Neutrophil (primary cell): ENCODE measurements around the gene GPC5.

Source experiments
- H3K27ac ChIP-seq: fragments of 200-600 bp; sonication (generic); 2 replicates; pipeline ENCODE4 v1.5.1; 2016; ENCODE audit warnings: mild to moderate bottlenecking, moderate library complexity
- H3K27me3 ChIP-seq: fragments of 200-600 bp; sonication (generic); 2 replicates; pipeline ENCODE4 v1.6.0; 2016; ENCODE audit warnings: mild to moderate bottlenecking
- H3K36me3 ChIP-seq: fragments of 200-600 bp; sonication (generic); 2 replicates; pipeline ENCODE4 v1.5.1; 2017
- H3K4me1 ChIP-seq, 2 experiments: fragments of 200-600 bp in 1 of 2; sonication (generic) in 1 of 2; 1 replicate in 1 of 2; 2 replicates in 1 of 2; pipeline versions ENCODE4 v1.5.1 to v1.6.1; 2013 to 2016; ENCODE audit warnings: low read depth in 1 of 2, low read length in 1 of 2, mild to moderate bottlenecking in 1 of 2, moderate library complexity in 1 of 2; ENCODE audit not compliant: control insufficient read depth in 1 of 2, insufficient read depth in 1 of 2
- H3K4me3 ChIP-seq, 2 experiments: fragments of 200-600 bp in 1 of 2; sonication (generic) in 1 of 2; 1 replicate in 1 of 2; 2 replicates in 1 of 2; pipeline ENCODE4 v1.5.1; 2013 to 2016; ENCODE audit warnings: low read depth in 1 of 2, low read length in 1 of 2, mild to moderate bottlenecking in 1 of 2, moderate library complexity in 1 of 2
- H3K9me3 ChIP-seq: fragments of 200-600 bp; sonication (generic); 2 replicates; pipeline ENCODE4 v1.5.1; 2016
- TF ChIP-seq, protein P1 (sequence below): fragments of 200-600 bp; sonication (generic); IDR thresholded peaks from 2 replicates; pipeline ENCODE4 v1.5.1; 2016; ENCODE audit warnings: antibody characterized with exemption

GPC5 gene

GRCh38 chr13:92413452-92413851, 1015.0 kb downstream of the GPC5 start:
- TF ChIP-seq, protein P1, sequence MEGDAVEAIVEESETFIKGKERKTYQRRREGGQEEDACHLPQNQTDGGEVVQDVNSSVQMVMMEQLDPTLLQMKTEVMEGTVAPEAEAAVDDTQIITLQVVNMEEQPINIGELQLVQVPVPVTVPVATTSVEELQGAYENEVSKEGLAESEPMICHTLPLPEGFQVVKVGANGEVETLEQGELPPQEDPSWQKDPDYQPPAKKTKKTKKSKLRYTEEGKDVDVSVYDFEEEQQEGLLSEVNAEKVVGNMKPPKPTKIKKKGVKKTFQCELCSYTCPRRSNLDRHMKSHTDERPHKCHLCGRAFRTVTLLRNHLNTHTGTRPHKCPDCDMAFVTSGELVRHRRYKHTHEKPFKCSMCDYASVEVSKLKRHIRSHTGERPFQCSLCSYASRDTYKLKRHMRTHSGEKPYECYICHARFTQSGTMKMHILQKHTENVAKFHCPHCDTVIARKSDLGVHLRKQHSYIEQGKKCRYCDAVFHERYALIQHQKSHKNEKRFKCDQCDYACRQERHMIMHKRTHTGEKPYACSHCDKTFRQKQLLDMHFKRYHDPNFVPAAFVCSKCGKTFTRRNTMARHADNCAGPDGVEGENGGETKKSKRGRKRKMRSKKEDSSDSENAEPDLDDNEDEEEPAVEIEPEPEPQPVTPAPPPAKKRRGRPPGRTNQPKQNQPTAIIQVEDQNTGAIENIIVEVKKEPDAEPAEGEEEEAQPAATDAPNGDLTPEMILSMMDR: no peak
- Histone ChIP-seq H3K4me1 (no peaks in the 10 kb centered on the region), H3K9me3 (no peaks in the 10 kb centered on the region), H3K4me3 (no peak overlapping the region), H3K36me3 (no peaks in the 10 kb centered on the region), H3K27ac (no peak overlapping the region), H3K27me3 (no peaks in the 10 kb centered on the region)

- Histone ChIP-seq H3K36me3 (no peaks in the 10 kb centered on the region), H3K4me1 (no peaks in the 10 kb centered on the region), H3K27me3 (no peaks in the 10 kb centered on the region), H3K9me3 (no peaks in the 10 kb centered on the region), H3K4me3 (no peak overlapping the region), H3K27ac (no peak overlapping the region)
- TF ChIP-seq, protein P1: no peak
Observed at GRCh38 chr13:92414851-92415250, 1016.4 kb downstream of the GPC5 start.

DNA sequence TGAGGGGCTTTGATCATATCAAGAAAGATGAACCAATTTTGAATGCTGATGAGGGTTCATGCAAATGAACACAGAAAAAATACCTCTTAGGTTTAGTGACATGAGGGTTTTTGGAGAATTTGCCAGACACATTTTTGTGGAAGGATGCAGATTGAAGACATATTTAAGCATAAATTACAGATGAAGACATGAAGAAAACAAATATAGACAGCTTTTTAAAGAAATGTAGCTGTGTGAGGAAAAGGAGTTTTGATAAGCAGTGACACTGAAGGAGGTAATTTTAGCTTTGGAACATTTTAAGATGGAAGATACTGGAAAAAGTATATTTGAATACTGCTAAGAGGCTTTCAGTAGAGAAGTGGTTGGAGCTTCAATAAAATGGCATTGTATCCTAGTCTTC, 1017.4 kb downstream of the GPC5 start:
- Histone ChIP-seq H3K27me3 (no peaks in the 10 kb centered on the region), H3K27ac (no peak overlapping the region), H3K4me3 (no peak overlapping the region)

DNA sequence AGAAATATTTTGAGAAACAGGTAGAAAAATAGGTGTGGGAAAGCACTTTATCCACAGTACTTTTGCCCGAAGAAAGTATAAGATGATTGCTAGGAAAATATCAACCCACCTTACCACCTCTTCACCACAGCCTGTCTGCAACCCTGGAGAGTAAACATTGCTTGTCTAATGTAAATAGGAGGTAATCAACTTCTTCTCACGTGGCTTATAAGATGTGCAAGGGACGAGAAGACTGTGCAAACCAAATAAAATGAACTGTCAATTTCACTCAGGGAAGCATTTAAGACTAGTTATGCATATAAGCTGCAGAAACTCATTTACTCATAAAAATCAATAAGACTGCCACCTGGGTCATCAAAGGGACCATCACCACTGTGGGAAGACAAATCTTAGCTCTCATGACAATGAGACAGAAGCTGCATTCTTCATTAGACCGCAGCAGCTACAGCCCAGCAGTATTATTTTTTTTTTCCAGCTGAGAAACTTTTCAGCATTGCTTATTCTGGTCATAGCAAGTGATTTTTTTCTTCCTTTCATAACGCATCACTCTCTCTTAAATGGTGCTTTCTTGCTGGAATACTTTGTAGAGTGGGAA, 1020.5 kb downstream of the GPC5 start:
- no peaks in the 10 kb centered on the region for H3K4me1 ChIP-seq
- H3K36me3 ChIP-seq: no peaks in the 10 kb centered on the region
- no peak overlapping the region for H3K4me3 ChIP-seq
- H3K27me3 ChIP-seq: no peaks in the 10 kb centered on the region
- H3K27ac ChIP-seq: no peak overlapping the region
- TF ChIP-seq, protein P1: no peak
- no peaks in the 10 kb centered on the region for H3K9me3 ChIP-seq

More for the DNA sequence above, 1017.4 kb downstream of the GPC5 start:
- Histone ChIP-seq H3K9me3 (no peaks in the 10 kb centered on the region), H3K36me3 (no peaks in the 10 kb centered on the region), H3K4me1 (no peaks in the 10 kb centered on the region)
- TF ChIP-seq, protein P1: no peak

- Histone ChIP-seq H3K9me3 (no peaks in the 10 kb centered on the region), H3K27me3 (no peaks in the 10 kb centered on the region), H3K36me3 (no peaks in the 10 kb centered on the region), H3K27ac (no peak overlapping the region), H3K4me3 (no peak overlapping the region), H3K4me1 (no peaks in the 10 kb centered on the region)
- TF ChIP-seq, protein P1: no peak
Observed at GRCh38 chr13:92429231-92429630, 1030.8 kb downstream of the GPC5 start.
